Stimulated activated CD4-positive, alpha-beta T cell treated with anti-CD3 and anti-CD28 coated beads, TNF-alpha, amount 100 ng/mL, for 48 hours (primary cell): Measurements from ENCODE around the gene PPP1R12C.
"Not testable (repeated sequence)": the region's sequence is repeated elsewhere in the genome, so short reads cannot be mapped to it uniquely, and the experiment has no call there.

Source experiments
- DNase-seq, 3 donors: peaks; one replicate each; pipeline ENCODE4 v3.0.0-alpha.2; 2020; ENCODE audit warnings: low read depth in 3 of 3

Gene PPP1R12C

GRCh38 chr19:55076321-55076720 is 41.1 kb downstream of the PPP1R12C start:
- DNase-seq = no peak

GRCh38 chr19:55075371-55075998 is 42.0 kb downstream of the PPP1R12C start, which contains the start of gene EPS8L1:
Gene EPS8L1, plus strand, starts transcription at chr19:55075869. Its CDS starts 576 bp downstream, at chr19:55076445.
- no peak for DNase-seq

GRCh38 chr19:55071913-55072312 is 45.5 kb downstream of the PPP1R12C start:
- no peak for DNase-seq

- no peak for DNase-seq
These were observed 46.3 kb downstream of the PPP1R12C start for GRCh38 chr19:55071129-55071502.

GRCh38 chr19:55070466-55071128 is 46.8 kb downstream of the PPP1R12C start:
- DNase-seq = no peak

GRCh38 chr19:55069865-55070197 is 47.6 kb downstream of the PPP1R12C start:
- no peak for DNase-seq

GRCh38 chr19:55068950-55069864 is 48.2 kb downstream of the PPP1R12C start:
- no peak for DNase-seq

- DNase-seq = no peak
These were observed 49.6 kb downstream of the PPP1R12C start for GRCh38 chr19:55067869-55068268.

- no peak for DNase-seq
These were observed 51.2 kb downstream of the PPP1R12C start for GRCh38 chr19:55066107-55066709.

GRCh38 chr19:55065516-55065915 is 51.9 kb downstream of the PPP1R12C start:
- DNase-seq = not testable (repeated sequence)

- DNase-seq = no peak
These were observed 54.0 kb downstream of the PPP1R12C start for GRCh38 chr19:55063492-55063843.

GRCh38 chr19:55062735-55063491 is 54.5 kb downstream of the PPP1R12C start, which contains the start of gene RDH13:
Gene RDH13, minus strand, starts transcription at chr19:55063148. Its CDS starts 116 bp downstream, at chr19:55063032.
- DNase-seq = peak; percentile 98 to 100 (median 99)

GRCh38 chr19:55060287-55060686 is 57.1 kb downstream of the PPP1R12C start:
- DNase-seq = not testable (repeated sequence)

- DNase-seq = no peak
These were observed 58.4 kb downstream of the PPP1R12C start for GRCh38 chr19:55058781-55059610.

GRCh38 chr19:55056827-55057226 is 60.6 kb downstream of the PPP1R12C start:
- DNase-seq = no peak

- DNase-seq = no peak
These were observed 63.7 kb downstream of the PPP1R12C start for GRCh38 chr19:55053735-55054134.

GRCh38 chr19:55050749-55051532 is 66.5 kb downstream of the PPP1R12C start:
- no peak for DNase-seq

GRCh38 chr19:55048446-55048845 is 69.0 kb downstream of the PPP1R12C start:
- DNase-seq = no peak

GRCh38 chr19:55047951-55048350 is 69.5 kb downstream of the PPP1R12C start:
- DNase-seq = no peak
